K562 (cell line): ENCODE results near the gene DND1. TPM values are rescaled to one million over a fixed set of nuclear protein-coding genes. Genes with fewer than 3 reads are reported as not detected.
A peak's percentile ranks its signal among the peaks of the same experiment; 100 is the strongest.

ENCODE experiments used
- BMI1 ChIP-seq: fragments of 150-350 bp; IDR thresholded peaks from 2 replicates; pipeline ENCODE4 v1.6.1; 2014; ENCODE audit warnings: low read length
- CEBPG ChIP-seq, 3 experiments: fragments of 200-800 bp in 1 of 3; sonication (Bioruptor generic) in 1 of 3; sonication (generic) in 1 of 3; formaldehyde crosslinking in 1 of 3; IDR thresholded peaks in 2 of 3; conservative IDR thresholded peaks in 1 of 3; 2 replicates each; pipeline versions ENCODE4 v1.6.1 to v1.8.0; 2016 to 2022; ENCODE audit warnings: missing compliant biosample characterization in 2 of 3, missing genetic modification characterization in 2 of 3, mild to moderate bottlenecking in 1 of 3, missing genetic modification reagents in 1 of 3
- DACH1 ChIP-seq: fragments of 450-650 bp; IDR thresholded peaks from 2 replicates; pipeline ENCODE4 v1.6.1; 2018; ENCODE audit not compliant: partially characterized antibody
- DNMT1 ChIP-seq: fragments of 450-650 bp; IDR thresholded peaks from 2 replicates; pipeline ENCODE4 v1.6.1; 2016; ENCODE audit warnings: antibody characterized with exemption, mild to moderate bottlenecking
- EWSR1 ChIP-seq: fragments of 450-650 bp; IDR thresholded peaks from 2 replicates; pipeline ENCODE4 v1.6.1; 2018; ENCODE audit warnings: borderline replicate concordance, mild to moderate bottlenecking, low read depth, moderate library complexity; ENCODE audit not compliant: partially characterized antibody
- FOS ChIP-seq: IDR thresholded peaks from 3 replicates; pipeline ENCODE4 v1.6.1; 2011; ENCODE audit not compliant: insufficient read length; ENCODE audit errors: extremely low read depth
- HDAC1 ChIP-seq, 2 experiments: fragments of 450-650 bp; IDR thresholded peaks; 2 replicates each; pipeline ENCODE4 v1.6.1; 2016 to 2017; ENCODE audit warnings: inconsistent platforms in 1 of 2, mild to moderate bottlenecking in 1 of 2, moderate library complexity in 1 of 2
- JUN ChIP-seq, 2 experiments: sonication (generic) in 1 of 2; formaldehyde crosslinking in 1 of 2; IDR thresholded peaks; 2 replicates each; pipeline versions ENCODE4 v1.6.1 to v1.8.0; 2012 to 2022; ENCODE audit warnings: borderline replicate concordance in 2 of 2, mild to moderate bottlenecking in 2 of 2, improper control_type of control experiment in 1 of 2, low read depth in 1 of 2, low read length in 1 of 2, missing genetic modification reagents in 1 of 2
- MCM7 ChIP-seq, 2 experiments: fragments of 450-650 bp; IDR thresholded peaks; 2 replicates each; pipeline ENCODE4 v1.6.1; 2016 to 2018
- MYC ChIP-seq, 2 experiments: fragments of 250-450 bp in 1 of 2; sonication (Bioruptor Pico) in 1 of 2; IDR thresholded peaks; 2 replicates each; pipeline versions ENCODE4 v1.5.1 to v1.6.1; 2012 to 2021; ENCODE audit warnings: low read depth in 2 of 2, borderline replicate concordance in 1 of 2, improper control_type of control experiment in 1 of 2, low read length in 1 of 2, mild to moderate bottlenecking in 1 of 2, moderate library complexity in 1 of 2
- MYNN ChIP-seq, 2 experiments: sonication (generic); formaldehyde crosslinking in 1 of 2; IDR thresholded peaks; 2 replicates each; pipeline versions ENCODE4 v1.5.0 to v1.6.1; 2016 to 2020; ENCODE audit warnings: antibody characterized with exemption in 1 of 2, missing genetic modification reagents in 1 of 2
- NCOA2 ChIP-seq, 2 experiments: fragments of 450-650 bp; IDR thresholded peaks; 2 replicates each; pipeline ENCODE4 v1.6.1; 2018; ENCODE audit warnings: mild to moderate bottlenecking in 2 of 2, moderate library complexity in 1 of 2; ENCODE audit not compliant: partially characterized antibody in 2 of 2
- NFE2L1 ChIP-seq: fragments of 450-650 bp; IDR thresholded peaks from 2 replicates; pipeline ENCODE4 v1.6.1; 2016; ENCODE audit warnings: missing genetic modification characterization, low read depth, mild to moderate bottlenecking, missing compliant biosample characterization, moderate library complexity, borderline replicate concordance
- RCOR1 ChIP-seq, 2 experiments: IDR thresholded peaks; 2 replicates each; pipeline ENCODE4 v1.6.1; 2012; ENCODE audit warnings: low read depth in 2 of 2, low read length in 2 of 2, borderline replicate concordance in 1 of 2, improper control_type of control experiment in 1 of 2
- RNF2 ChIP-seq: sonication (generic); IDR thresholded peaks from 2 replicates; pipeline ENCODE4 v1.6.1; 2016
- TAF15 ChIP-seq: fragments of 200-400 bp; formaldehyde crosslinking; IDR thresholded peaks from 2 replicates; pipeline ENCODE4 v1.6.1; 2017; ENCODE audit warnings: mild to moderate bottlenecking, low read depth, low read length, moderate library complexity
- ZBTB17 ChIP-seq: fragments of 450-650 bp; formaldehyde crosslinking; IDR thresholded peaks from 2 replicates; pipeline ENCODE4 v1.4.0; 2020; ENCODE audit warnings: mild to moderate bottlenecking
- ZNF134 ChIP-seq: fragments of 250-450 bp; sonication (Bioruptor Pico); conservative IDR thresholded peaks from 2 replicates; pipeline ENCODE4 v1.4.0; 2020
- ZNF146 ChIP-seq: IDR thresholded peaks from one replicate; pipeline ENCODE4 v1.6.1; 2018; ENCODE audit warnings: missing compliant biosample characterization; ENCODE audit not compliant: unreplicated experiment
- ZNF175 ChIP-seq: fragments of 200-800 bp; sonication (Bioruptor generic); IDR thresholded peaks from 2 replicates; pipeline ENCODE4 v1.6.1; 2016; ENCODE audit warnings: low read depth, mild to moderate bottlenecking, missing genetic modification characterization, missing compliant biosample characterization
- ZNF184 ChIP-seq: sonication (generic); formaldehyde crosslinking; IDR thresholded peaks from 2 replicates; pipeline ENCODE4 v1.5.0; 2020; ENCODE audit warnings: missing genetic modification reagents
- ZSCAN29 ChIP-seq: fragments of 450-650 bp; IDR thresholded peaks from 2 replicates; pipeline ENCODE4 v1.6.1; 2017
- polyA plus RNA-seq, 8 experiments: library from polyadenylated mRNA; depleted of rRNA in 4 of 8; stranded (reverse) in 5 of 8; unstranded in 3 of 8; fragments of >200 nt; fragmentation: Nextera tagmentation in 2 of 8; fragmentation: Illumina TruSeq in 1 of 8; extraction: Ambion mirVana in 2 of 8; extraction: Trizol in 1 of 8; gene quantifications; 2 replicates each; pipeline versions ENCODE4 v1.2.1 to v1.2.3, GENCODE V29; 2011 to 2014; ENCODE audit warnings: inconsistent platforms in 1 of 8, missing spikeins in 1 of 8
- total RNA-seq, 7 experiments: library from RNA; depleted of rRNA in 6 of 7; stranded (reverse); fragments of >200 nt in 6 of 7; fragmentation: Illumina TruSeq in 2 of 7; extraction: Trizol in 2 of 7; gene quantifications; 2 replicates each; pipeline versions ENCODE4 v1.2.1 to v1.2.3, GENCODE V29; 2011 to 2021; ENCODE audit warnings: low replicate concordance in 1 of 7
- TF ChIP-seq, protein P1 (sequence below): fragments of 450-650 bp; formaldehyde crosslinking; IDR thresholded peaks from 2 replicates; pipeline ENCODE4 v1.4.0; 2020; ENCODE audit warnings: mild to moderate bottlenecking, moderate library complexity
- TF ChIP-seq, protein P2 (sequence below): fragments of 450-650 bp; formaldehyde crosslinking; IDR thresholded peaks from 2 replicates; pipeline ENCODE4 v1.4.0; 2020; ENCODE audit warnings: mild to moderate bottlenecking, moderate library complexity

The DND1 gene
- total and polyA plus RNA-seq, 9 of the 15 experiments (the other 6 are each of a cell fraction or from before 2014, with no cell fraction given) = 0.37 to 2.0 (median 0.90) TPM; not detected in 3

DNA sequence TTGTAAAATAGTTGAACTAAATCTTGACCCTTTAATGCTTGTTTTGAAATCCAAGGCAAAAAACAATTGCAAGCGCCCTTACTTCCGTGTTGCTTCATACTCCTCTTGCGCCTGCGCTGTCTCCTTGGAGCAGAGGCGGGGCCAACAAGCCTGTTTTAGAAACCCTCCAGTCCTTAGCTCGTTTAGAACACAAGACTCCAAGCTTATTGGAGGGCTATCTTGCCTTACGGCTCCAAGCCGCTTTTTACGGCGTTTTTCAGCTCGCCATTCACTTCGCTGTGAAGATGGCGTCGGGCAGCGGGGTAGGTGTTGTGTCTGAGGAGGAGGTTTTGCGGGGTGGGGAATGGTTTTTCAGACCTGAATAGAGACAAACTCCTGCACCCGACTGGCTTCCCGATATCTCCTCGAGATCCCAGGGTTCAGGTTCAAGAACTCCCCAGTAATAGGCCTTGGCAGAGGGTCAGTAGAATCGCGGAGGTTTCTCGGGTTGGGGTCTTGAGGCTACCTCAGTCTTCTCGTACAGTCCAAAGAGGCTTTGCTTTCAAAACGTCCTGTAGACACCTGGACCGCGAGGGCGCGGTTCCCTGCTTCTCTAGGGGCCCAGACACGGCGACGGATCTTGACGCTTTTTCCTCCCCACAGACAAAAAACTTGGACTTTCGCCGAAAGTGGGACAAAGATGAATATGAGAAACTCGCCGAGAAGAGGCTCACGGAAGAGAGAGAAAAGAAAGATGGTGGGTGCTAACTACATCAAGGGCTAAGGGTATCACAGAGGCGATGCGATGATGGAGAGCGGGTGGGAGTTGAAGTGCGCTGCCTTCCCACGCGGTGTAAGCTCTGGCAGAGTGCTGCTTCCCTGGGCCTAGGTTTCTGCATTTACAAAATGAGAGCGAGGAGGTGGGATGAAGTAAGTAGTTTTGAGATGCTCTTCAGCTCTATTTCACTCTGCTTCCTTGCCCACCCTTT is 27.1 kb upstream of the DND1 start, which contains the start of gene ZMAT2 (continued):
- TF ChIP-seq MYC (IDR thresholded peaks at IDR 0.05; ENCODE audit: low read depth, low read length) (peak; percentile 45; the same call in 1 of the 2 replicates), MYC (CRISPR knock-in tag; IDR thresholded peaks at IDR 0.05; ENCODE audit: borderline replicate concordance, low read depth) (no peak), RNF2 (no peak), ZNF146 (CRISPR knock-in tag) (no peak), JUN (IDR thresholded peaks at IDR 0.05; ENCODE audit: borderline replicate concordance, low read depth, low read length) (no peak), JUN (CRISPR knock-in tag; IDR thresholded peaks at IDR 0.05; ENCODE audit: borderline replicate concordance) (no peak), NFE2L1 (tag) (no peak), MYNN (IDR thresholded peaks at IDR 0.05) (no peak), MYNN (CRISPR knock-in tag; IDR thresholded peaks at IDR 0.05) (no peak), ZNF134 (CRISPR knock-in tag) (no peak), NCOA2 (IDR thresholded peaks at IDR 0.05; ENCODE audit: partially characterized antibody in 2 of 2) (no peak), DNMT1 (no peak), BMI1 (no peak), ZBTB17 (CRISPR knock-in tag) (no peak), HDAC1 (IDR thresholded peaks at IDR 0.05) (peak in 1 of 2 experiments; percentile 53; a peak in 1 of 4 replicates), TAF15 (no peak), ZSCAN29 (no peak), FOS (peak; percentile 82), ZNF175 (CRISPR knock-in tag) (no peak), ZNF184 (CRISPR knock-in tag) (no peak), CEBPG (CRISPR knock-in tag; IDR thresholded peaks at IDR 0.05) (peak; percentile 89), CEBPG (tag; conservative IDR thresholded peaks at IDR 0.05 in 1 of 2, IDR thresholded peaks at IDR 0.05 in 1 of 2) (peak; percentile 89 to 92), DACH1 (no peak), MCM7 (IDR thresholded peaks at IDR 0.05) (no peak), RCOR1 (IDR thresholded peaks at IDR 0.05; ENCODE audit: borderline replicate concordance in 1 of 2, low read depth in 2 of 2, low read length in 2 of 2) (0 out of 4 replicates have a peak, but pooled peaks of 1 of the 2 experiments have one; percentile 10), EWSR1 (no peak)
- TF ChIP-seq, protein P1, sequence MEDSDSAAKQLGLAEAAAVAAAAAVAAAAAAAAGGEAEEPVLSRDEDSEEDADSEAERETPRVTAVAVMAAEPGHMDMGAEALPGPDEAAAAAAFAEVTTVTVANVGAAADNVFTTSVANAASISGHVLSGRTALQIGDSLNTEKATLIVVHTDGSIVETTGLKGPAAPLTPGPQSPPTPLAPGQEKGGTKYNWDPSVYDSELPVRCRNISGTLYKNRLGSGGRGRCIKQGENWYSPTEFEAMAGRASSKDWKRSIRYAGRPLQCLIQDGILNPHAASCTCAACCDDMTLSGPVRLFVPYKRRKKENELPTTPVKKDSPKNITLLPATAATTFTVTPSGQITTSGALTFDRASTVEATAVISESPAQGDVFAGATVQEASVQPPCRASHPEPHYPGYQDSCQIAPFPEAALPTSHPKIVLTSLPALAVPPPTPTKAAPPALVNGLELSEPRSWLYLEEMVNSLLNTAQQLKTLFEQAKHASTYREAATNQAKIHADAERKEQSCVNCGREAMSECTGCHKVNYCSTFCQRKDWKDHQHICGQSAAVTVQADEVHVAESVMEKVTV = no peak
- TF ChIP-seq, protein P2, sequence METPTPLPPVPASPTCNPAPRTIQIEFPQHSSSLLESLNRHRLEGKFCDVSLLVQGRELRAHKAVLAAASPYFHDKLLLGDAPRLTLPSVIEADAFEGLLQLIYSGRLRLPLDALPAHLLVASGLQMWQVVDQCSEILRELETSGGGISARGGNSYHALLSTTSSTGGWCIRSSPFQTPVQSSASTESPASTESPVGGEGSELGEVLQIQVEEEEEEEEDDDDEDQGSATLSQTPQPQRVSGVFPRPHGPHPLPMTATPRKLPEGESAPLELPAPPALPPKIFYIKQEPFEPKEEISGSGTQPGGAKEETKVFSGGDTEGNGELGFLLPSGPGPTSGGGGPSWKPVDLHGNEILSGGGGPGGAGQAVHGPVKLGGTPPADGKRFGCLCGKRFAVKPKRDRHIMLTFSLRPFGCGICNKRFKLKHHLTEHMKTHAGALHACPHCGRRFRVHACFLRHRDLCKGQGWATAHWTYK (CRISPR knock-in tag) = no peak
